Breast epithelium (tissue), 3 donors: ENCODE measurements around the gene FAM89B.

ENCODE experiments used
- POLR2A ChIP-seq: fragments of 450-650 bp; IDR thresholded peaks from one replicate; pipeline ENCODE4 v1.6.1; 2016; ENCODE audit warnings: antibody characterized with exemption, mild to moderate bottlenecking, moderate library complexity
- TF ChIP-seq, protein P1 (sequence below), 3 donors: fragments of 450-650 bp; IDR thresholded peaks; one replicate each; pipeline ENCODE4 v1.5.1; 2016 to 2017; ENCODE audit warnings: antibody characterized with exemption in 3 of 3, mild to moderate bottlenecking in 3 of 3, moderate library complexity in 3 of 3

DNA sequence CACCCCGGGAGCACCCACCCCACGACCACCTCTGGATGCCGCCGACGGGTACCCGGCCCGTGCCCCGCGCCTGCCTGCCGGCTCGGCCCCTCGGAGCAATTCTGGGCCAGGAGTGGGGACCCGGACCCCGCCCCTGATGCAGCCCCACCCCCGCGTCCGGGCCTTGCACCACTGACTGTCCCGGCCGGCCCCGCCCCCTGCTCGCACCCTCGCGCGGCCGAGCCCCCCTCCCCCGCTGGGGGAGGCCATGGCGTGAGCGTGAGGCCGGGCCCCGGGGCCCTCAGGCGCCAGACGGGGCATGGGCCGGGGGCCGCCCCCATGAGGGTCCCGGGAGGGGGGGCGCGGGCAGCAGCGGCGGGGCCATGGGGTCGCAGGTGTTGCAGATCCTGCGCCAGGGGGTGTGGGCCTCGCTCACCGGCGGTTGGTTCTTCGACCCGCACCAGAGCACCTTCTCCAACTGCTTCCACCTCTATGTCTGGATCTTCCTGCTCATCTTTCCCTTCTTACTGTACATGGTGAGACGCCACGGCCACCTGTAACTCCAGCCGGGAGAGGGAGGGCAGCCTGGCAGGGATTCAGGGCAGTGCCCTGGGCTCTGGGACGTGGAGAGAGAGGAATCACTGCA is 43.7 kb downstream of the FAM89B start:
- no peak for TF ChIP-seq POLR2A
- TF ChIP-seq, protein P1, sequence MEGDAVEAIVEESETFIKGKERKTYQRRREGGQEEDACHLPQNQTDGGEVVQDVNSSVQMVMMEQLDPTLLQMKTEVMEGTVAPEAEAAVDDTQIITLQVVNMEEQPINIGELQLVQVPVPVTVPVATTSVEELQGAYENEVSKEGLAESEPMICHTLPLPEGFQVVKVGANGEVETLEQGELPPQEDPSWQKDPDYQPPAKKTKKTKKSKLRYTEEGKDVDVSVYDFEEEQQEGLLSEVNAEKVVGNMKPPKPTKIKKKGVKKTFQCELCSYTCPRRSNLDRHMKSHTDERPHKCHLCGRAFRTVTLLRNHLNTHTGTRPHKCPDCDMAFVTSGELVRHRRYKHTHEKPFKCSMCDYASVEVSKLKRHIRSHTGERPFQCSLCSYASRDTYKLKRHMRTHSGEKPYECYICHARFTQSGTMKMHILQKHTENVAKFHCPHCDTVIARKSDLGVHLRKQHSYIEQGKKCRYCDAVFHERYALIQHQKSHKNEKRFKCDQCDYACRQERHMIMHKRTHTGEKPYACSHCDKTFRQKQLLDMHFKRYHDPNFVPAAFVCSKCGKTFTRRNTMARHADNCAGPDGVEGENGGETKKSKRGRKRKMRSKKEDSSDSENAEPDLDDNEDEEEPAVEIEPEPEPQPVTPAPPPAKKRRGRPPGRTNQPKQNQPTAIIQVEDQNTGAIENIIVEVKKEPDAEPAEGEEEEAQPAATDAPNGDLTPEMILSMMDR (IDR thresholded peaks at IDR 0.05): no peak
